Adrenal gland (tissue), 12 donors: Measurements from ENCODE around the gene KCNK15. TPM values are rescaled to one million over a fixed set of nuclear protein-coding genes. Genes with fewer than 3 reads are reported as not detected.

Experiments used
- DNase-seq, 7 donors: peaks; one replicate each; pipeline ENCODE4 v3.0.0-alpha.2; 2019 to 2020
- H3K27ac ChIP-seq, 5 donors: fragments of 200-600 bp; sonication (generic) in 4 of 5; 1 replicate in 3 of 5; 2 replicates in 2 of 5; pipeline versions ENCODE4 v1.5.1 to v1.8.0; 2016 to 2020; ENCODE audit warnings: mild to moderate bottlenecking in 1 of 5
- H3K27me3 ChIP-seq: fragments of 200-600 bp; 2 replicates; pipeline ENCODE4 v1.8.0; 2021
- H3K36me3 ChIP-seq, 2 donors: fragments of 200-600 bp; replicated peaks in 1 of 2; 1 replicate in 1 of 2; 2 replicates in 1 of 2; pipeline versions ENCODE4 v1.5.1 to v1.8.0; 2018 to 2022
- H3K4me1 ChIP-seq, 2 donors: fragments of 200-600 bp; replicated peaks in 1 of 2; 1 replicate in 1 of 2; 2 replicates in 1 of 2; pipeline versions ENCODE4 v1.5.1 to v1.8.0; 2018 to 2021
- H3K4me3 ChIP-seq, 4 donors: fragments of 200-600 bp; sonication (generic) in 3 of 4; one replicate each; pipeline ENCODE4 v1.5.1; 2016 to 2018
- H3K9me3 ChIP-seq, 3 donors: fragments of 200-600 bp; sonication (generic) in 1 of 3; replicated peaks in 1 of 3; 1 replicate in 2 of 3; 2 replicates in 1 of 3; pipeline versions ENCODE4 v1.5.1 to v1.8.0; 2016 to 2021
- POLR2A ChIP-seq, 2 donors: fragments of 450-650 bp; IDR thresholded peaks; one replicate each; pipeline ENCODE4 v1.6.1; 2017; ENCODE audit warnings: antibody characterized with exemption in 2 of 2, mild to moderate bottlenecking in 2 of 2, moderate library complexity in 1 of 2
- WGBS, 4 donors: extraction: QIAGEN DNeasy Blood & Tissue Kit in 2 of 4; methylation state at CpG; one replicate each; pipeline versions ENCODE4 v1.1.5 to v1.1.7; 2013 to 2017; 5-methylcytosine and 5-hydroxymethylcytosine counted together
- intact Hi-C, 2 donors: fragments of 100-400 bp; cut with DNase I; formaldehyde crosslinking; loops; one replicate each; pipeline versions ENCODE4 v1.14.1 to v1.15.0; 2022 to 2023
- polyA plus RNA-seq, 3 donors: library from polyadenylated mRNA; stranded (reverse); fragments of 200-250 nt in 2 of 3; fragments of 350-450 nt in 1 of 3; fragmentation: Illumina TruSeq in 1 of 3; extraction: RNeasy Lipid Tissue Mini Kit (QIAGEN cat#74804) in 1 of 3; gene quantifications; one replicate each; pipeline ENCODE4 v1.2.3, GENCODE V29; 2013 to 2014
- total RNA-seq, 9 donors: library from RNA; depleted of rRNA in 4 of 9; stranded (reverse); fragments of >200 nt in 4 of 9; fragments of 120-200 nt in 1 of 9; fragmentation: NEBNext Ultra II Directional in 1 of 9; extraction: Animal tissue kit (Norgen Biotek cat#: 25700) in 1 of 9; gene quantifications; one replicate each; pipeline versions ENCODE4 v1.1.0 to v1.2.4, GENCODE V29; 2013 to 2023
- TF ChIP-seq, protein P1 (sequence below), 6 experiments: fragments of 450-650 bp in 4 of 6; fragments of 200-600 bp in 2 of 6; sonication (generic) in 1 of 6; IDR thresholded peaks; 1 replicate in 5 of 6; 2 replicates in 1 of 6; pipeline versions ENCODE4 v1.5.1 to v1.8.0; 2016 to 2021; ENCODE audit warnings: antibody characterized with exemption in 6 of 6, mild to moderate bottlenecking in 2 of 6, moderate library complexity in 1 of 6
- donor health status: healthy with polysubstance abuse.
- donor health status: Bipolar disorder and iron deficiency.
- donor health status: DM: yes; HTN: yes; CAD: no.
- donor health status: DM: no; HTN: no; CAD: no.
- donor health status: DM: no; HTN: no; CAD: no.
- donor health status: DM: yes; HTN: yes; CAD: no.

The KCNK15 gene
- total and polyA plus RNA-seq, 12 donors = 0.42 to 11.0 (median 1.4) TPM

DNA sequence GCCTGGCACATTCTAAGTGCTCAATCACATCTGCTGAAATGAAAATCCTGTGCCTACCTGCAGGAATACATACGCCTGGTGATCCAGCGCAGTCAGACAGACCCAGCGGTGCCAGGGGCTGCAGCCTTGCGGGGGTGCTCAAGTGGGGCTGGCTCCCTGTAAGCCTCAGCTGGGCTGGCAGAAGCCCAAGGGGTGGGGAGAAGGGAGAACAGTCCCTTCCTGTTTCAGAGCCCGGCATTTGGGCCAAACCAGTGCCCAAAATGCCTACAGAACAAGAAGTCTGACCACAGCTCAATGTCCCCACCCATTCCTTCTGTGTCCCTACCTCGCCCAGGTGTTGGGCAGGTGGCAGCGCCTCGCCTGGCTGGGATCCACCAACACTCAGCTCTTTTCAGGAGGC lies 22.6 kb downstream of the KCNK15 start:
- TF ChIP-seq POLR2A (IDR thresholded peaks at IDR 0.05) = no peak
- TF ChIP-seq, protein P1, sequence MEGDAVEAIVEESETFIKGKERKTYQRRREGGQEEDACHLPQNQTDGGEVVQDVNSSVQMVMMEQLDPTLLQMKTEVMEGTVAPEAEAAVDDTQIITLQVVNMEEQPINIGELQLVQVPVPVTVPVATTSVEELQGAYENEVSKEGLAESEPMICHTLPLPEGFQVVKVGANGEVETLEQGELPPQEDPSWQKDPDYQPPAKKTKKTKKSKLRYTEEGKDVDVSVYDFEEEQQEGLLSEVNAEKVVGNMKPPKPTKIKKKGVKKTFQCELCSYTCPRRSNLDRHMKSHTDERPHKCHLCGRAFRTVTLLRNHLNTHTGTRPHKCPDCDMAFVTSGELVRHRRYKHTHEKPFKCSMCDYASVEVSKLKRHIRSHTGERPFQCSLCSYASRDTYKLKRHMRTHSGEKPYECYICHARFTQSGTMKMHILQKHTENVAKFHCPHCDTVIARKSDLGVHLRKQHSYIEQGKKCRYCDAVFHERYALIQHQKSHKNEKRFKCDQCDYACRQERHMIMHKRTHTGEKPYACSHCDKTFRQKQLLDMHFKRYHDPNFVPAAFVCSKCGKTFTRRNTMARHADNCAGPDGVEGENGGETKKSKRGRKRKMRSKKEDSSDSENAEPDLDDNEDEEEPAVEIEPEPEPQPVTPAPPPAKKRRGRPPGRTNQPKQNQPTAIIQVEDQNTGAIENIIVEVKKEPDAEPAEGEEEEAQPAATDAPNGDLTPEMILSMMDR (IDR thresholded peaks at IDR 0.05) = no peak

DNA sequence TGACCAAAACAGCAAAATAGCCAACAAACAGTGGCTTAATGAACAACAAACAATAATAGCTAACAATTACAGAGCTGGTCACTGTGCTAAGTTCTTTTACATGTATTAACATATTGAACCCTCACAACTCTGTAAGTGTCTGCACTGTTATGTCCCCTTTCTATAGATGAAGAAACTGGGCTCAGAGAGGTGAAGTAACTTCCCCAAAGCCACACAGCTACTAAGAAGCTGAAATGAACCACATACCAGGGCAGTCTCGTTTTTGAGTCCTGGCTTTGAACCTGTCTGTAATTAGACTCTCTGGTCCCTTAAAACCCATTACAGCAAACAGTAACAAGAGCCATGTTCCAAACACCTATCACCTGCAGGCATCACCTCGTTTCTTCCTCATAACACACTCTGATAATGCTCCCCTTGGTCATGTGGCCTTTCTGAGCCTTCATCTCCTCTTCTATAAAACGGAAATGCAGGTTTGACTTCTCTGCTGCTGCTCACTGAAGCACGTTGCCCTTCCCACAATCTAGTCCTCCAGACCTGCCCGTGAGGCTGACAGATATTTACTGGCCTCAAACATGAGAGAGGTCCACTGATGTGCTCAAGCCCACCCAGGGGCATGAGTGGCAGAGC lies 23.3 kb downstream of the KCNK15 start:
- no peaks in the 10 kb centered on the region for H3K9me3 ChIP-seq
- no peak overlapping the region for H3K4me3 ChIP-seq
- no peak overlapping the region for H3K27ac ChIP-seq
- no peaks in the 10 kb centered on the region for H3K27me3 ChIP-seq
- WGBS, 4 donors = 40 to 51% (median 48%) methylated on average over 5 of the region's 5 CpGs
- H3K4me1 ChIP-seq = no peaks in the 10 kb centered on the region
- intact Hi-C loops = no loop called here
- TF ChIP-seq, protein P1 (IDR thresholded peaks at IDR 0.05) = no peak
- TF ChIP-seq POLR2A (IDR thresholded peaks at IDR 0.05) = no peak
- no peaks in the 10 kb centered on the region for H3K36me3 ChIP-seq
- DNase-seq = no peak

More for the DNA sequence above, 22.6 kb downstream of the KCNK15 start:
- intact Hi-C loops = no loop called here
- 77 to 93% (median 85%) methylated on average over 3 to 8 of the region's 8 CpGs; no CpG with 5 or more reads in 1 of the 4 donors for WGBS, 4 donors
- H3K4me3 ChIP-seq = no peak overlapping the region
- no peak for DNase-seq
- no peaks in the 10 kb centered on the region for H3K36me3 ChIP-seq
- H3K4me1 ChIP-seq = no peaks in the 10 kb centered on the region
- H3K9me3 ChIP-seq = no peaks in the 10 kb centered on the region
- H3K27ac ChIP-seq = no peak overlapping the region
- H3K27me3 ChIP-seq = no peaks in the 10 kb centered on the region

DNA sequence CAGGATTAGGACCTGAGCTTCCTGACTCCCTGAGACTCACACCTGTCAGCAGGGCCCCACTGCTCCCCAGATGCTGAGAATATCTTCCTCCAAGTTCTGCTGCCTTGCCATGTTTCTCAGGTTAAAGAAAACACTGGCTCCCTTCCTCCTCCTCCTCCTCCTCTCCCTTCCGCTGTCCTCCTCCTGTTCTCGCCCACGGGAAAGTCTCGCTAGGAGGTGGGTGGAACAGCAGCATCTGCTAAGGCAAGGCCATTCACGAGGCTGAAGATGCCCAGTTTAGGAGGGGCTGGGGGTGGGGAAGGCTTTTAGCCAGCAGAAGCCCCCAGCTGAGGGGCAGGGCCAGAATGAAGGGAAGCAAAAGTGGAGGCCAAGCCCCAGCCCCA lies 23.8 kb downstream of the KCNK15 start:
- no peak overlapping the region for H3K27ac ChIP-seq
- H3K27me3 ChIP-seq = no peaks in the 10 kb centered on the region
- no peak overlapping the region for H3K4me3 ChIP-seq
- no peaks in the 10 kb centered on the region for H3K4me1 ChIP-seq
- WGBS, 4 donors = 33 to 48% (median 42%) methylated on average over 5 of the region's 5 CpGs
- H3K36me3 ChIP-seq = no peaks in the 10 kb centered on the region
- DNase-seq = no peak
- intact Hi-C loops = no loop called here
- TF ChIP-seq POLR2A (IDR thresholded peaks at IDR 0.05) = no peak
- TF ChIP-seq, protein P1 (IDR thresholded peaks at IDR 0.05) = no peak
- H3K9me3 ChIP-seq = no peaks in the 10 kb centered on the region

DNA sequence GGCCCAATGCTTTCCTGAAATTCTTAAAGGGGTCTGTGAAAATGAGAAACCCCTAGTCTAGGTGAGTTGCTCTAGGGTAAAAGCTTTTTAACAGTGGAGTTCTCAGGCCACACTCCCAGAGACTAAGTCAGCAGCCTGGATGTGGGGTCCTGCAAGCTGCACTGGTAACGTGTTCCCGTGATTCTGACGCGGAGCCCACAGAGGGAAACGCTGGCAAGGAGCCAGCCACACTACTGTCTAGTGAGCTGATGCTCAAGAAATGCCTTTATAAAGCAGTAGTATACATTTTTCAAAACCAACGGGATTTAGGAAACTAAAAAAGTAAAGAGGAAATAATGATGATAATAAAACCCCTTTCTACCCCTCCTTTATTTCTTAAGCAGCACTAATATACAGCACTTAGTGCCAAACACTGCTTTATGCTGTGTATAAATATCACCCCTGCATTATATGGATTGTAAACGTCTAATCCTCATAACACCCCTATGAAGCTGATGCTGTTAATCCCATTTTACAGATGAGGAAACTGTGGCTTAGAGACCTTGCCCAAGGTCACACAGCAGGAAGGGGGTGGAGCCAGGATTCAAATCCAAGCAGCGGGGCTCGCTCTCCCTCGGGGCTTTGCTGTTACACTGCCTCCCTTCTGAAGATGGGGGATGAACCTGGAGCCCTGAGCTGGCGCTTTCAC lies 25.0 kb downstream of the KCNK15 start:
- Histone ChIP-seq H3K27me3 (no peaks in the 10 kb centered on the region), H3K4me3 (no peak overlapping the region), H3K36me3 (no peaks in the 10 kb centered on the region), H3K9me3 (no peaks in the 10 kb centered on the region), H3K4me1 (no peaks in the 10 kb centered on the region), H3K27ac (no peak overlapping the region)
- 46 to 63% (median 60%) methylated on average over 7 to 11 of the region's 11 CpGs for WGBS, 4 donors
- intact Hi-C loops = no loop called here
- TF ChIP-seq, protein P1 (IDR thresholded peaks at IDR 0.05) = no peak
- no peak for TF ChIP-seq POLR2A (IDR thresholded peaks at IDR 0.05)
- DNase-seq = no peak
